Cortex of kidney (tissue), 1 donor: ENCODE measurements around the gene GIPC1.

Experiments used
- DNase-seq: peaks from one replicate; lab custom pipeline; 2025; lab: John Stamatoyannopoulos, UW

GIPC1 gene

DNA sequence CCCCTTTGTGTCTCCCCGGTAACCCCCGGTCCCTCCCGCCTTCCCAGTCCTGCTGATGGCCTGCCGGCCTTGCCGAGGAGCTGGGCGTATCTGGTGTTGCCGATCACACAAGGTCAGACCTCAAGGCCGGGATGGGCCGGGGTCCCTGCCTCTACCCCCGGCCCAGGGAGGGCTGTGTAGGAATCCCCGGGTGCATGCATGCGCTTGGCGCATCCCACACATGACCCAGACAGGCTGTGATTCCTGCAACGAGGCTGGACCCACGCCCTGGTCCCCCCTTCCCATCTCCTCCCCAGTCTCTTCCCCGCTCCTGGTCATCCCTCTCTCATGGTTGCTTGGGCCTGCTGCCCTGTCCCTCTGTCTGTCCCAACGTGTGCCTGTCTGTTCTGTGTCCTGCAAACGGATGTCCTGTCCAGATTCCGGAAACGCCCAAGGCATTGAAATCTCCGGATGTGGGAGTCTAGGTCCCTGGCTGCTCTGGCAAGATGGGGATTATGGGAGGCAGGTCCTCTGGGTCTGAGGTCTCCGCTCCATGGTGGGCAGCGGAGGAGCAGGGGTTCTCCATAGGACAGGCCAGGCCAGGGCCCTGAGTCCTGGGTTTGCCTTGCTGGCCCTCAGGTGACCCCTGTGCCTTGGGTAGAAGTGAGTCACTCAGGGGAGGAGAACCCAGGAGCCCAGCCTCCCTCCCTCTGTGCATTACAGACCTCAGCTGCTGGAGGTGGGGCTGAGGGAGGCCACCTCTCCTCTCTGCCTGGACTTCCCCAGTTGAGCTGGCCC lies 61.2 kb downstream of the GIPC1 start:
- no peak for DNase-seq

DNA sequence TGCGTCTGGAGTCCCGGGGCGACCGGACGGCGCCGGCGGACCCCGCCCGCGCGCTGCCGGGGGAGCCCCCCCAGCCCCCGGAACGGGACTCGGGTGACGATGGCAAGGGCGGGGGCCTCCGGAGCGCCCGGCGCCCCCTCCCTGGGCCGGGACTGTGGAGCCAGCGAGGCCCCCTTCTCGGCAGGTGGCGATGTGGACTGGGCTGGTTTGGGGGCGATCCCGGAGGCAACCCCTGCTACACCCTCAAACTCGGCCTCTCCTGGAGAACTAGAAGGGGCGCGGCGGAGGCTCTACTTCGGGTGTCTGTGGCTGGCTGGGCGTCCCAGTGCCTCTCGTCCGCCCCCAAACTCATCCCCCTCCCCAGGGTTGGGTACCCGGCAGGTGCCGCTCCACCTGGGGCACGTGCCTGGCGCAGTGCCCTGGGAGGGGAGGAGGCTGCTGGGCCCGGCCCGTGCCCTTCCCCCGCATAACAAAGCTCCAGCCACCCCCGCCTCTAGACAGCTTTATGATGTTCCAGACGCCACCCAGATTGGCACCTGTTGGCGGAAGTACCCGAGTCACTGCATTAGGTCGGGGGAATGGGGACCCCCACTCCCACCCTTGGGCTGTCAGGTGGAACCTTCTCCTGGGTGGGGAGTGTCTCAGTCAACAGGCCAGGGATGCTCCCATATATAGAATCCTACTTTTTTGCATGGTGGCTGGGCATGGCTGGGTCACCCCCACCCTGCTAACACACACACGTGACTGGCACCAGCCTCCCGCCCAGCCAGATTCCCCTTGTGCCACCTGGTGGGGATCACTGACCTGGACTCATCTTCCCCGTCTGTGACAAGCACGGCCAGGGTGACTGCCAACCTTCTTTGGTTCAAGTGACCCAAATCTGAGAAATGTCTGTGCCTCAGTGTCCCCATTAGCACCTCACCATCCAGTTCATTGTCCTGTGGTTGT lies 62.1 kb downstream of the GIPC1 start:
- no peak for DNase-seq

DNA sequence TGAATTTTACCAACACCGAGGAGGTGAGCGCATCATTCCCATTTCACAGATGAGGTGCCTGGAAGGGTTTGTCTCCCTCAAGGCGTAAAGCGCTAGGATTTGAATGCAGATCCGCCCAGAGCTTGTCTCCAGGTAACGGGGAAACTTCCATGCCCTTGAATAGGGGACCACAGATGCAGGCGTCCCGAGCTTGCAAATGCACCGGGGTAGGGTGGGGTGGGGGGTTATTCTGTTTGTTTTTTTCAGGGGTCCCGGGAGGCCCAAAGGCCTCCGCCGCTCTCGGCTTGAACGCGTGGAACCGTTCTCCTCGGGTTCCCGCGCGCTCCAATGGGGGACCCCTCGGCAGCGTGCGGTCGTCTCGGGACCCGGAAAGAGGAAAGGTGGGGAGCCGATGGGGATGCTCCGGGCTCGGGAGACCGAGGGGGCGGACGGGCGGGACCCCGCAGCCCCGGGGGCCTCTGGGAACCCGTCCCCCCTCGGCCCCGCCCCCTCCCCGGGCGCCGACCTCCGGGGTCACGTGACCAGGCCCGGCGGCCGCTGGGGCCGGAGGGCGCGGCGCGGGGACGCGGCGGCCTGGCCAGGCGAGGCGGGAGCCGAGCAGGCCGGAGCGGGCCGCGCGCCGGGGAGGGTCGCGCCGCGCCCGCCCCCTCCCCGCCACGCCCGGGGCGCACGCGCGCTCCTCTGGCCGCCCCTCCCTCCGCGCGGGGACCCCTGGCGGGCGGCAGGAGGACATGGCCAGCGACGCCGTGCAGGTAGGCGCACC lies 63.0 kb downstream of the GIPC1 start, which contains the start of gene PKN1:
Gene PKN1 (plus strand): TSS at position 516 of the 763 bp plus-strand sequence. CDS start 216 bp downstream, at position 732.
- DNase-seq: no peak

DNA sequence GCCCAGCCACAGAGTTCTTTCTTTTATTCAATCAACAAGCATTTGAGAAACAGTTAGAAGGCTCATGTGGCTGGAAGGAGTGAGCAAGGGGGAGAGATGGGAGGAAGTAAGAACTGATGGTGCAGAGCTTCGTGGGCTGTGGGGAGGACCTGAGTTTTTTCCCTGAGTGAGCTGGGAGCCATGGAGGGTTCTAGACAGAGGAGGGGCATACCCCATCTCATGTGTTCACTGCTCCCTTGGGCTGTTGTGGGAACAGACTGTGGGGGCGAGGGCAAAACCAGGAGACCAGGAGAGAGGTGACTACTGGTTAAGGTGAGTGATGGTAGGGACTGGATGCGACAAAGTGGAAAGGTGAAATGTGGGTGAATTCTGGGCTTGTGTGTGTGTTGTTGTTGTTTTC lies 65.2 kb downstream of the GIPC1 start:
- no peak for DNase-seq

DNA sequence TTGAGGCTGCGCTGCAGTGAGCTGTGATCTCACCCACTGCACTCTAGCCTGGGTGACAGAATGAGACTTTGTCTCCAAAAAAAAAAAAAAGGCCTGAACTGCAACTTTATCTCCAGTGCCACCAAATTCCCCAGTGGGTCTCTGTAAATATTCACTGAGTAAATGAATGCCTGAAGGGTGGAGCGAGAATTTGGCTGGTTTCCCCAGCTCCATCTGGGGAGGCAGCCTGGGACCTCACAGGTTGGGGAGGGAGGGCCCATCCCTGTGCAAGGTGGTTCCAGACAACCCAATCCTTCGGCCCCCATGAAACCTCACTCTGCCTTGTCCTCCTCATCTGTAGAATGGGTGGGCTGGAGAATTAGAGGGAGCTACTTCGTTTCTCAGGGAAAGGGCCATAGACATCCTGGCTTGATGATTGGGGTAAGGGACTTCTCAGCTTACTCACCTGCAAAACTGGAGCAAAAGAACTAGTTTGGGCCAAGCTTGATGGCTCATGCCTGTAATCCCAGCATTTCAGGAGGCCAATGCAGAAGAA lies 67.0 kb downstream of the GIPC1 start:
- DNase-seq: no peak
